ENCODE data around the gene CRABP2. TPM values are rescaled to one million over a fixed set of nuclear protein-coding genes. Genes with fewer than 3 reads are reported as not detected.
A peak's percentile ranks its signal among the peaks of the same experiment; 100 is the strongest.

CRABP2 gene
- total RNA-seq, 6 experiments from 2014 or later, result 0.24 TPM; not detected in 5

GRCh38 chr1:156714830-156715229, 9.4 kb upstream of the CRABP2 start:
- intact Hi-C loops (cut with DNase I), result no loop called here
- H3K4me1 ChIP-seq, result no peaks in the 10 kb centered on the region
- TF ChIP-seq POLR2A (IDR thresholded peaks at IDR 0.05), result no peak
- TF ChIP-seq, protein P1, sequence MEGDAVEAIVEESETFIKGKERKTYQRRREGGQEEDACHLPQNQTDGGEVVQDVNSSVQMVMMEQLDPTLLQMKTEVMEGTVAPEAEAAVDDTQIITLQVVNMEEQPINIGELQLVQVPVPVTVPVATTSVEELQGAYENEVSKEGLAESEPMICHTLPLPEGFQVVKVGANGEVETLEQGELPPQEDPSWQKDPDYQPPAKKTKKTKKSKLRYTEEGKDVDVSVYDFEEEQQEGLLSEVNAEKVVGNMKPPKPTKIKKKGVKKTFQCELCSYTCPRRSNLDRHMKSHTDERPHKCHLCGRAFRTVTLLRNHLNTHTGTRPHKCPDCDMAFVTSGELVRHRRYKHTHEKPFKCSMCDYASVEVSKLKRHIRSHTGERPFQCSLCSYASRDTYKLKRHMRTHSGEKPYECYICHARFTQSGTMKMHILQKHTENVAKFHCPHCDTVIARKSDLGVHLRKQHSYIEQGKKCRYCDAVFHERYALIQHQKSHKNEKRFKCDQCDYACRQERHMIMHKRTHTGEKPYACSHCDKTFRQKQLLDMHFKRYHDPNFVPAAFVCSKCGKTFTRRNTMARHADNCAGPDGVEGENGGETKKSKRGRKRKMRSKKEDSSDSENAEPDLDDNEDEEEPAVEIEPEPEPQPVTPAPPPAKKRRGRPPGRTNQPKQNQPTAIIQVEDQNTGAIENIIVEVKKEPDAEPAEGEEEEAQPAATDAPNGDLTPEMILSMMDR (IDR thresholded peaks at IDR 0.05), result no peak
- no peak for ATAC-seq
- DNase-seq, result no peak
- no peak overlapping the region for H3K4me3 ChIP-seq
- no peaks in the 10 kb centered on the region for H3K27me3 ChIP-seq
- H3K27ac ChIP-seq, result no peak overlapping the region
- H3K9me3 ChIP-seq, result no peaks in the 10 kb centered on the region
- no peaks in the 10 kb centered on the region for H3K36me3 ChIP-seq
- WGBS (ENCODE audit: insufficient coverage, low coverage, low lambda C conversion rate, missing lambda C conversion rate), result 92% methylated on average over 3 of the region's 3 CpGs

DNA sequence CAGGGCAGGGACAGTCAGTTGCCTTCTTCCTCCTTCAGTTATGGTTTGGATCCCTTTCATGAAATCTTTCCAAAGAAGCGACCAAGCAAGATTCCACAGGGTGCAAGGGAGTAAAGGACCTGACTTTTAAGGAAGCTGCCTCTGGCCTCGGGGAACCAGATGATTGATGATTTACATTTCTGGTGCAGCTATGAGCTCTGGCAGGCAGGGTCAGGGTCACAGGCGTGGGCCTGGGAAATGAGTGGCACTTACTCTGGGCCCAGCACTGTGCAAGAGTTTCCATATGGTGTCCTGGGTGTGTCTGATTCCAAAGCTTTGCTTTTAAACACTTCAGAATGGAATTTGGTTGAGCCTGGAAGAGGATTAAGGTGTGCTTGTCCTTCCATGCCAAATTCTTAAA, 7.2 kb upstream of the CRABP2 start:
- no peaks in the 10 kb centered on the region for H3K27me3 ChIP-seq
- H3K27ac ChIP-seq, result no peak overlapping the region
- H3K4me1 ChIP-seq, result no peaks in the 10 kb centered on the region
- TF ChIP-seq POLR2A (IDR thresholded peaks at IDR 0.05), result no peak
- TF ChIP-seq, protein P1 (IDR thresholded peaks at IDR 0.05), result no peak
- 50% methylated on average over 1 of the region's 3 CpGs for WGBS (ENCODE audit: insufficient coverage, low coverage, low lambda C conversion rate, missing lambda C conversion rate)
- no peaks in the 10 kb centered on the region for H3K36me3 ChIP-seq
- no peak overlapping the region for H3K4me3 ChIP-seq
- no peaks in the 10 kb centered on the region for H3K9me3 ChIP-seq
- intact Hi-C loops (cut with DNase I), result no loop called here
- ATAC-seq (no peak), DNase-seq (no peak)

DNA sequence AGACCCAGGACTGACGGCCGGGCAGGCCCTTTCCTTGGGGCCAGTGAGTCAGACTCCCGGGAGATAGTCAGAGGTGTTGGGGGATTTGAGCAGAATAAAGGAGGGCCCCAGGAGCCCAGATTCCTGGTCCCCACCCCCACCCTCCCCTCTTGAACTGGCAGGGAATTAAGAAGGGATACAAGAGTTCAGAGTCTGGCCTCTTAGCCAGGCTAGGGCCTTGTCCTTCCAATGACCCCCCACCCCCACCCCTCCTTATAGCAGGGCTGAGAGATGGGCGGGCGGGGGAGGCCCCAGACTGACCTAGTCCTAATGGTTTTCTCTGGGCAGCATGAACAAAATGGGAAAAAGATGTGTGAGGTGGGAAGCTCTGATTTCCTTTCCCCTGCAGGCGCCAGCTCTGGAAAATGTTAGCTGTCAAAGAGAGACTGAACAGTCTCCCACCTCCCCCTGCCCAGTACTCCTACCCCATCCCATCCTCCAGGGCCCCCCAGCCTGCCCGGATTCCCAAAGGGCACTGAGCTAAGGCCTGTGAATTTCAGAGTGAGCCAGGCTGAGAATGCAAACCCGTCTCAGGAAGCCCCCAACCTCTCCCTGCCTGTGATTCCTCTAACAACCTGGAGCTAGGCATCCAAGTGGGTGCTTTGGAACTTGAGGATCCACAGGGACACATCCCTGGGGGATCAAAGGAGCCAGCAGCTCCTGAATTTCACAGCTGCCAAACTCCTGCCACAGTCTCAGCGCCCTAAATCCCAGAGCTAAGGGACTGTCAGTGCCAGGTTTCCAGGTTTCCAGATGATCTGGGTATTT, 5.8 kb upstream of the CRABP2 start:
- WGBS (ENCODE audit: insufficient coverage, low coverage, low lambda C conversion rate, missing lambda C conversion rate), result 63% methylated on average over 6 of the region's 9 CpGs
- ATAC-seq, result no peak
- no peak overlapping the region for H3K4me3 ChIP-seq
- intact Hi-C loops (cut with DNase I), result no loop called here
- H3K9me3 ChIP-seq, result no peaks in the 10 kb centered on the region
- no peak for DNase-seq
- peaks cover 0 to under 1% (median under 1%) of the 10 kb centered on the region in 4 donors for H3K4me1 ChIP-seq
- no peak overlapping the region for H3K27ac ChIP-seq
- no peaks in the 10 kb centered on the region for H3K36me3 ChIP-seq
- TF ChIP-seq, protein P1 (IDR thresholded peaks at IDR 0.05), result no peak
- no peak for TF ChIP-seq POLR2A (IDR thresholded peaks at IDR 0.05)
- peaks cover 0 to 3% of the 10 kb centered on the region in 2 donors for H3K27me3 ChIP-seq

- H3K36me3 ChIP-seq, result no peaks in the 10 kb centered on the region
- H3K27ac ChIP-seq, result no peak overlapping the region
- no peak for TF ChIP-seq POLR2A (IDR thresholded peaks at IDR 0.05)
- TF ChIP-seq, protein P1 (IDR thresholded peaks at IDR 0.05), result no peak
- intact Hi-C loops (cut with DNase I), result no loop called here
- 80% methylated on average over 1 of the region's 11 CpGs for WGBS (ENCODE audit: insufficient coverage, low coverage, low lambda C conversion rate, missing lambda C conversion rate)
- peaks cover 0 to 13% (median 8%) of the 10 kb centered on the region in 4 donors for H3K4me1 ChIP-seq
- ATAC-seq (peak; percentile 20 to 63 (median 41)), DNase-seq (no peak)
- H3K27me3 ChIP-seq, result peaks cover 0 to 15% of the 10 kb centered on the region in 2 donors
- no peaks in the 10 kb centered on the region for H3K9me3 ChIP-seq
- no peak overlapping the region for H3K4me3 ChIP-seq
These were observed 4.5 kb upstream of the CRABP2 start for GRCh38 chr1:156709757-156710489.
